Heart right ventricle (tissue), 16 donors: ENCODE results near the gene NXF2. TPM values are rescaled to one million over a fixed set of nuclear protein-coding genes. Genes with fewer than 3 reads are reported as not detected.
A peak's percentile ranks its signal among the peaks of the same experiment; 100 is the strongest.

Experiments
- ATAC-seq, 8 donors: fragments of 200-7000 bp; cut with Tn5 transposase; one replicate each; pipeline ENCODE4 v1.9.1; 2020; ENCODE audit warnings: mild to moderate bottlenecking in 8 of 8, moderate library complexity in 8 of 8, moderate number of reproducible peaks in 1 of 8
- DNase-seq, 2 donors: peaks; one replicate each; pipeline ENCODE4 v3.0.0-alpha.2; 2020
- H3K27ac ChIP-seq, 10 donors: fragments of 200-600 bp; sonication (generic) in 2 of 10; one replicate each; pipeline versions ENCODE4 v1.5.0 to v1.8.0; 2020 to 2022; ENCODE audit warnings: mild to moderate bottlenecking in 3 of 10
- H3K27me3 ChIP-seq, 7 donors: fragments of 200-600 bp; one replicate each; pipeline ENCODE4 v1.8.0; 2021 to 2022; ENCODE audit warnings: mild to moderate bottlenecking in 2 of 7
- H3K36me3 ChIP-seq, 9 donors: fragments of 200-600 bp; sonication (generic) in 1 of 9; one replicate each; pipeline versions ENCODE4 v1.5.0 to v1.8.0; 2020 to 2022; ENCODE audit warnings: mild to moderate bottlenecking in 2 of 9
- H3K4me1 ChIP-seq, 9 donors: fragments of 200-600 bp; sonication (generic) in 1 of 9; one replicate each; pipeline versions ENCODE4 v1.5.0 to v1.8.0; 2020 to 2022; ENCODE audit warnings: mild to moderate bottlenecking in 4 of 9
- H3K4me3 ChIP-seq, 10 donors: fragments of 200-600 bp; sonication (generic) in 2 of 10; one replicate each; pipeline versions ENCODE4 v1.5.0 to v1.8.0; 2020 to 2022; ENCODE audit warnings: mild to moderate bottlenecking in 7 of 10, moderate library complexity in 2 of 10
- H3K9me3 ChIP-seq, 11 donors: fragments of 200-600 bp in 10 of 11; sonication (generic) in 2 of 11; one replicate each; pipeline versions ENCODE4 v1.5.0 to v1.8.0; 2013 to 2022; ENCODE audit warnings: mild to moderate bottlenecking in 2 of 11, control low read depth in 1 of 11, moderate library complexity in 1 of 11
- WGBS, 2 donors: extraction: QIAGEN DNeasy Blood & Tissue Kit; methylation state at CpG; one replicate each; pipeline ENCODE4 v1.1.7; 2013; ENCODE audit warnings: inconsistent platforms in 1 of 2; 5-methylcytosine and 5-hydroxymethylcytosine counted together
- intact Hi-C, 10 donors: fragments of 100-400 bp; cut with DNase I; formaldehyde crosslinking; loops; one replicate each; pipeline versions ENCODE4 v1.11.1 to v1.14.2; 2022
- polyA plus RNA-seq, 2 donors: library from polyadenylated mRNA; stranded (reverse); fragments of 200-250 nt; gene quantifications; one replicate each; pipeline ENCODE4 v1.2.3, GENCODE V29; 2013
- total RNA-seq, 10 donors: library from RNA; stranded (reverse); fragmentation: NEBNext Ultra II Directional in 3 of 10; extraction: Animal tissue kit (Norgen Biotek cat#: 25700) in 3 of 10; gene quantifications; one replicate each; pipeline versions ENCODE4 v1.2.1 to v1.2.4, GENCODE V29; 2021 to 2023
- TF ChIP-seq, protein P1 (sequence below), 9 donors: fragments of 200-600 bp; sonication (generic) in 2 of 9; IDR thresholded peaks; one replicate each; pipeline versions ENCODE4 v1.5.0 to v1.8.0; 2021 to 2022; ENCODE audit warnings: antibody characterized with exemption in 9 of 9, mild to moderate bottlenecking in 5 of 9, moderate library complexity in 1 of 9
- donor health status: Arrhythmogenic right ventricular cardiomyopathy.
- donor health status: ischemic (EF 13 %, LVEDD 7.1; RV severe dilation, severe dysfunction).
- donor health status: healthy with polysubstance abuse.
- donor health status: DM: no; HTN: yes; CAD: no.
- donor health status: DM: no; HTN: no; CAD: no.
- donor health status: ischemic (EF 25% LVEDD 6.9; RV normal size, moderate dysfunction).
- donor health status: ischemic (EF 25% LVEDD 5.7; RV mildly dilated, moderate dysfunction).
- donor health status: healthy.
- donor health status: DM: yes; HTN: yes; CAD: no.
- donor health status: Ischemic cardiomyopathy.
- donor health status: ischemic (EF 35%, LVEDD 5.7; RV mildly dilated, moderate dysfunction).
- donor health status: nonischemic (EF 11% LVEDD 7.7; RV severe dilation, severe dysfunction).
- donor health status: DM: yes; HTN: yes; CAD: no.
- donor health status: PGD.
- donor health status: ischemic (EF 29% LVEDD 5.4; RV normal size, mild dysfunction).
- donor health status: nonischemic (EF 23%, LVEDD 6.1; RV moderate dilation, normal function).

NXF2 gene
- total and polyA plus RNA-seq, 12 donors: not detected

DNA sequence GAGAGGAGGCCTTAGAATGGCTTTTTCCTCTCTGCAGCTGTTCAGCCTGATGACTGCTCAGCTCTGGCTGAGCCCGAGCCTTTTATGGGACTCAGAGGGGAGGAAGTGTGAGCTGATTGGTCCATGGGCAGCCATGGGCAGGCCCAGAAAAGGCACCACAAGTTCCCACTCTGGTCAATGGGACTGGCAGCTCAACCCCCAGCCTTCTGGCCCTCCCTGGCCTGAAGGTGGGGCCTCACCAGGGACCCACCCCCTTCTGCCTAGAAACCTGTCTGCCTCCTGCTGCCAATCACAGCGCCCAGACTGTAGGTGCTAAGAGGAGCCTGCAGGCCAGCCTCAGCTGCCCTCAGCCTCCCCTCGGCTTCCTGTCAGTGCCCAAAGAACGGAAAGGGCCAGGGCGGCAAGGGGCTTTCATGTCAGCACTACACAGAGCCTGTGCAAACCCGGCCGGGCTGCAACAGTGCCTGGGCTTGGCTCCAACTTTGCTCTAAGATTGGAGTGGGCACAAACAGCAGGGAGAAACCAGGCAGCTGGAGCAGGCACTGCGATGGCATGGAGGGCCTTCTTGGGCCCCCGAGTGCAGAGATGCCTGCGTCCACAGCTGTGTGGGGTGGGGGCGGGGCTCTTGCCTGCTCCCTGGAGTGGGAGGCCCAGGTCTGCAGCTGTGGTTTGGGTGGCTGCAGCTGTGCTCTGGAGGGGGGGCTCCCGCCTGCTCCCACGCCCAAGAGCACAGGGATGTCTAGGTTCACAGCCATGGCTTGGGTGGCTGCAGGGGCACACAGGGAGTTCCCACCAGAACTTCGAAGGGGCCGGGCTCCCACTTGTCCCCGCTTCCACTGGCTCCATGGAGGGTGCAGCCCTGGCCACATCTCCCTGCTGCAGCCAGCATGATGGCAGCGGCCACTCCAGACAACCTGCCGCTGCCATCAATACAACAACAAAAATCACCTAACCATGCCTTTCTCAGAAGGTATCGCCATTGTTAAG, 92.6 kb downstream of the NXF2 start:
- Histone ChIP-seq H3K4me1 (no peaks in the 10 kb centered on the region), H3K27ac (no peak overlapping the region), H3K4me3 (no peak overlapping the region), H3K36me3 (no peaks in the 10 kb centered on the region), H3K27me3 (peaks cover 0 to 46% (median 0%) of the 10 kb centered on the region in 7 donors), H3K9me3 (no peaks in the 10 kb centered on the region)
- intact Hi-C loops: no loop called here
- DNase-seq: no peak
- WGBS, 2 donors: 70 to 74% methylated on average over 17 to 19 of the region's 19 CpGs
- ATAC-seq: no peak
- TF ChIP-seq, protein P1, sequence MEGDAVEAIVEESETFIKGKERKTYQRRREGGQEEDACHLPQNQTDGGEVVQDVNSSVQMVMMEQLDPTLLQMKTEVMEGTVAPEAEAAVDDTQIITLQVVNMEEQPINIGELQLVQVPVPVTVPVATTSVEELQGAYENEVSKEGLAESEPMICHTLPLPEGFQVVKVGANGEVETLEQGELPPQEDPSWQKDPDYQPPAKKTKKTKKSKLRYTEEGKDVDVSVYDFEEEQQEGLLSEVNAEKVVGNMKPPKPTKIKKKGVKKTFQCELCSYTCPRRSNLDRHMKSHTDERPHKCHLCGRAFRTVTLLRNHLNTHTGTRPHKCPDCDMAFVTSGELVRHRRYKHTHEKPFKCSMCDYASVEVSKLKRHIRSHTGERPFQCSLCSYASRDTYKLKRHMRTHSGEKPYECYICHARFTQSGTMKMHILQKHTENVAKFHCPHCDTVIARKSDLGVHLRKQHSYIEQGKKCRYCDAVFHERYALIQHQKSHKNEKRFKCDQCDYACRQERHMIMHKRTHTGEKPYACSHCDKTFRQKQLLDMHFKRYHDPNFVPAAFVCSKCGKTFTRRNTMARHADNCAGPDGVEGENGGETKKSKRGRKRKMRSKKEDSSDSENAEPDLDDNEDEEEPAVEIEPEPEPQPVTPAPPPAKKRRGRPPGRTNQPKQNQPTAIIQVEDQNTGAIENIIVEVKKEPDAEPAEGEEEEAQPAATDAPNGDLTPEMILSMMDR (IDR thresholded peaks at IDR 0.05): no peak

DNA sequence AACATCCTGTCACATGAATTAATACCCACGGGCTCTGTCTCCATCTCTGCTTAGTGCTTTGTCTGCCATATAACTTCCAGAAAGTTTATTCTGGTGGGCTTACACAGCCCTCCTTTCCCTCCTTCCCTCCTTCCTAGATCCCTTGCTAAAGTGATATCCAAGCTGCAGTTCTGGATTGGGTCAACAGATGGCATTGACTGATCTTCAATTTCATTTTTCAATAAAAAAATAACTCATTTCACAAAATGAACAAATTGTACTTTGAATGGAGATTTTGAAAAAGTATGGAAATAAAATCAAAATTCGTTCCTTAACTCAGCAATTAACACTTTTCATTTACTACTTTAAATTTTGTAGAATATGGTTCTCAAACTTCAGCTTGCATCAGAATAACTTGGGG, 94.9 kb downstream of the NXF2 start:
- no peak for ATAC-seq
- 22 to 24% methylated on average over 2 of the region's 2 CpGs for WGBS, 2 donors

DNA sequence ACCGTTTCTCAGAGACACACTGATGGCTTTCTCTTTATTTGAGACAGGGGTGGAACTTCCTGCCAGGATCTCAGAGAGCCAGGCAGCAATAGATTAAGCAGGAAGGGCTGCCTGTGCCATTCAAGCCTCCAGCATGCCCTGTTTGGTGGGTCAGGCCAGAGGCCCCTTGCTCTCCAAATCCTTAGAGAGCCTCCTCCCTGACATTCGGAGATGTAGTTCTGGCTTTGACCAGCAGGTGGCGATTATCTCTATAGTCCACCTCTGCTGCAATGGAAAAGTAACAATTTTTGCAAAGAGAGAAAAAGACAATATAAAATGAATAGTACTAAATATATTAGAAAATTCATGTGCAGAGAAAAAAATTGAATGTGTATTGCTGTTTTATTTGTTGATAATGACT, 98.9 kb downstream of the NXF2 start:
- Histone ChIP-seq H3K27me3 (peaks cover 0 to 39% (median 0%) of the 10 kb centered on the region in 7 donors), H3K4me1 (no peaks in the 10 kb centered on the region), H3K9me3 (peaks cover 0 to 13% (median 0%) of the 10 kb centered on the region in 11 donors), H3K4me3 (no peak overlapping the region), H3K27ac (no peak overlapping the region), H3K36me3 (no peaks in the 10 kb centered on the region)
- DNase-seq (peak in 1 of 2 donors; percentile 12), ATAC-seq (no peak)
- intact Hi-C loops: no loop called here
- TF ChIP-seq, protein P1 (IDR thresholded peaks at IDR 0.05): peak; percentile 49 to 85 (median 70)
- WGBS, 2 donors: 28% methylated on average over 3 of the region's 3 CpGs

More for the DNA sequence above, 94.9 kb downstream of the NXF2 start:
- Histone ChIP-seq H3K9me3 (no peaks in the 10 kb centered on the region), H3K4me3 (no peak overlapping the region), H3K27me3 (peaks cover 0 to 60% (median 0%) of the 10 kb centered on the region in 7 donors), H3K27ac (no peak overlapping the region), H3K4me1 (no peaks in the 10 kb centered on the region), H3K36me3 (no peaks in the 10 kb centered on the region)
- DNase-seq: no peak
- intact Hi-C loops: no loop called here
- TF ChIP-seq, protein P1 (IDR thresholded peaks at IDR 0.05): peak in 2 of 9 donors; percentile 5 to 17

Other genes starting within 250 kb of the NXF2 start
- under 1 TPM in 3 of 10 donors, not detected in 7; 0.23 to 0.31 (median 0.26) TPM for gene TCEAL2, start 121.5 kb upstream of the NXF2 start, total RNA-seq
- under 1 TPM; 0.09 to 0.80 TPM for gene TCEAL2, start 121.5 kb upstream of the NXF2 start, polyA plus RNA-seq
- gene TCEAL6, start 104.7 kb upstream of the NXF2 start, total RNA-seq: not detected
- not detected for gene TCEAL6, start 104.7 kb upstream of the NXF2 start, polyA plus RNA-seq
- gene BEX5, start 91.2 kb upstream of the NXF2 start, total RNA-seq: 1 to 10 TPM in 3 of 10 donors, under 1 TPM in 7; 0.32 to 2.1 (median 0.90) TPM
- gene BEX5, start 91.2 kb upstream of the NXF2 start, polyA plus RNA-seq: 1 to 10 TPM in 1 of 2 donors, under 1 TPM in 1; 0.17 to 1.2 TPM
- not detected for gene TCP11X1, start 31.9 kb upstream of the NXF2 start, total RNA-seq
- gene TCP11X1, start 31.9 kb upstream of the NXF2 start, polyA plus RNA-seq: not detected
- not detected for gene NXF2B, start 192.8 kb downstream of the NXF2 start, total RNA-seq
- gene NXF2B, start 192.8 kb downstream of the NXF2 start, polyA plus RNA-seq: not detected
- not detected for gene TCP11X2, start 224.6 kb downstream of the NXF2 start, total RNA-seq
- gene TCP11X2, start 224.6 kb downstream of the NXF2 start, polyA plus RNA-seq: not detected